AG09319 (cell line): Measurements from ENCODE around the gene DMTF1.

Experiments
- DNase-seq: peaks from one replicate; pipeline ENCODE4 v3.0.0-alpha.2; 2010; ENCODE audit warnings: low read depth; ENCODE audit errors: extremely low read depth
- CTCF ChIP-seq: IDR thresholded peaks from 2 replicates; pipeline ENCODE4 v1.5.1; 2011; ENCODE audit warnings: low read depth, mild to moderate bottlenecking, inconsistent platforms, low read length, moderate library complexity

DMTF1 gene

GRCh38 chr7:87154166-87154565 lies 1.9 kb downstream of the DMTF1 start:
- no peak for DNase-seq
- no peak for TF ChIP-seq CTCF

GRCh38 chr7:87154569-87154968 lies 2.3 kb downstream of the DMTF1 start:
- no peak for TF ChIP-seq CTCF
- no peak for DNase-seq

- no peak for DNase-seq
- no peak for TF ChIP-seq CTCF
Measured at GRCh38 chr7:87155788-87156187, 3.5 kb downstream of the DMTF1 start.

- no peak for TF ChIP-seq CTCF
- no peak for DNase-seq
Measured at GRCh38 chr7:87156709-87157108, 4.5 kb downstream of the DMTF1 start.

- TF ChIP-seq CTCF, result no peak
Measured at GRCh38 chr7:87159538-87159937, 7.3 kb downstream of the DMTF1 start.

GRCh38 chr7:87164433-87164832 lies 12.2 kb downstream of the DMTF1 start:
- DNase-seq, result no peak
- TF ChIP-seq CTCF, result no peak

More at GRCh38 chr7:87159538-87159937, 7.3 kb downstream of the DMTF1 start:
- DNase-seq, result no peak

- no peak for TF ChIP-seq CTCF
- DNase-seq, result no peak
Measured at GRCh38 chr7:87170828-87171227, 18.6 kb downstream of the DMTF1 start.
